Measurements from ENCODE around the gene EEF1G.

EEF1G gene

DNA sequence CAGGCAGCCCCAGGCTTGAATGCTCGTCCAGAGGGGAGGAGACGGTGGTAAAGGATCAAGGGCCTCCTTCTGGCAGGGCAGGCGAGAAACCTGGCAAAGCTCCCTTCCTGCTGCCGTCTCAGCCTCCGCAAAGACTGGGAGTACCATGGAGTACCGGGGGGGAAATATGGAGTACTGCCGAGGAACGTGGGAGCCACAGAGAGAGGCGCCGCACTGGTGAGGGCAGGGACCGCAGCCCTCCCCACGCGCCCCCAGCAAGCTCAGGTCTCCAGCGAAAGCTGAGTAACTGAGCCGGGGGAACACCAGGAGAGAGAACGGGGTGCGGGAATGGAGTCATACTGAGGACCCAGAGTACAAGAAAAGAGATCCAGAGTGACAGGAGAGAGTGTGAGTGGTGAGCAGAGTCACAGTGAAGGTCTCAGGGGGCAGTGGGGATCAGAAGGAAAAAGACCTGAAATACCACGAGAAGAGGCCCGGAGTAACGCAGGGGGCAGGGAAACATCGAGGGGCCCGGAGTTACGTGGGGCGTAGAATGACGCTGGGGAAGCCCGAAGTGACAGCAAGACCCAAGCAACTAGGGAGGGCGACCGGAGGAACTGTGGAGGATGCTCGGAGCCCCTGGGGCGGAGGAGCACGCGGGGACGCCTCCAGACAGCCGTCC lies 38.1 kb upstream of the EEF1G start:
- Histone ChIP-seq H3K4me3 (ENCODE audit: low read depth in 1 of 2, low read length in 2 of 2) (peak overlapping the region; percentile 72 to 90), H3K9me3 (ENCODE audit: control insufficient read depth in 1 of 2, low read length in 2 of 2) (no peaks in the 10 kb centered on the region), H3K36me3 (ENCODE audit: control insufficient read depth in 1 of 2, insufficient read depth in 2 of 2, low read length in 2 of 2) (peaks cover 23 to 24% of the 10 kb centered on the region in 2 donors), H3K4me1 (ENCODE audit: control insufficient read depth in 1 of 2, insufficient read depth in 2 of 2, low read length in 2 of 2) (peaks cover 5 to 18% of the 10 kb centered on the region in 2 donors), H3K27me3 (ENCODE audit: low read depth, low read length) (no peaks in the 10 kb centered on the region), H3K27ac (ENCODE audit: low read length) (peak overlapping the region; percentile 91)

DNA sequence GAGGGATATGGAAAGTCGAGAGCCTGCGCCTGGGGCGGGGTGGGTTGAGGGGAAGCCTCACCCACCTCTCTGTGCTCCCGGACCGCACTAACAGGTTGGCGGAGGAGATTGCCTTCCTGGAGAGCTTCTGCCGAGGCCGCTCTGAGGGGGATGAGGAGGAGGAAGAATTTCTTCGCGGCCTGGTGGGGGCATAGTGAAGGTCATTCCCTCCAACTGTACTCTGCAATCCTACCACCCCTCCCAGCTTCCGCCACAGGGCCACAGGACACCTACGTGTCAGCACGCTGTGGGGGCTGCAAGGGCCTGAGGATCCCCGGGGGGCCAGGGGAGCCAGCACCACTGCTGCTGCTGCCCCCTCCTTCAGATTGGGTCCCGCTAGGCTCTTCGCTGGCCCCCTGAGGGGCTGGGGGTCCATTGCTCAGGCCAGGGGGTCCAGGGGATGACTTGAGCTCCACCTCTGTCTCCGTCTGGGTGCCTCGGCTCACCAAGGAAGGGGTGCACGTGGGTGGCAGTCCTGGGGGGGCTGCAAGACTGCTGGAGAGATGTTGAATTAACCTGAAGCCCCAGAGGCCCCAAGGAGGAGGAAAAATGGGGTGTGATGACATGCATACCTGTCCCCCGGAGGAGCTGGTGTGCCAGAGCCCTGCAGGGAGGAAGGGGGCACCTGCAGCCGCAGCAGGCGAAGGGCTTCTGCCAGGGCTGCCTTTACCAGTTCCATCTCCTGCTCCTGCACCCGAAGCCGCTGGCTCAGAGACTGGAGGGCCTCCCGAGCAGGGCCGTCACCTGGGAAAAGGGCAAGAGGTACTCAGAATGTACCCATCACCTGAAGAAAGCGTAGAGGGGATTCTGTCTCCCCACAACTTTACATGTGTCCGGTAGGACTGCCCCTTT lies 37.4 kb upstream of the EEF1G start:
- H3K27ac ChIP-seq (ENCODE audit: low read length) = peak overlapping the region; percentile 91
- peak overlapping the region; percentile 72 to 90 for H3K4me3 ChIP-seq (ENCODE audit: low read depth in 1 of 2, low read length in 2 of 2)
- no peaks in the 10 kb centered on the region for H3K27me3 ChIP-seq (ENCODE audit: low read depth, low read length)
- H3K9me3 ChIP-seq (ENCODE audit: control insufficient read depth in 1 of 2, low read length in 2 of 2) = no peaks in the 10 kb centered on the region
- peaks cover 5 to 18% of the 10 kb centered on the region in 2 donors for H3K4me1 ChIP-seq (ENCODE audit: control insufficient read depth in 1 of 2, insufficient read depth in 2 of 2, low read length in 2 of 2)
- peaks cover 16 to 24% of the 10 kb centered on the region in 2 donors for H3K36me3 ChIP-seq (ENCODE audit: control insufficient read depth in 1 of 2, insufficient read depth in 2 of 2, low read length in 2 of 2)

DNA sequence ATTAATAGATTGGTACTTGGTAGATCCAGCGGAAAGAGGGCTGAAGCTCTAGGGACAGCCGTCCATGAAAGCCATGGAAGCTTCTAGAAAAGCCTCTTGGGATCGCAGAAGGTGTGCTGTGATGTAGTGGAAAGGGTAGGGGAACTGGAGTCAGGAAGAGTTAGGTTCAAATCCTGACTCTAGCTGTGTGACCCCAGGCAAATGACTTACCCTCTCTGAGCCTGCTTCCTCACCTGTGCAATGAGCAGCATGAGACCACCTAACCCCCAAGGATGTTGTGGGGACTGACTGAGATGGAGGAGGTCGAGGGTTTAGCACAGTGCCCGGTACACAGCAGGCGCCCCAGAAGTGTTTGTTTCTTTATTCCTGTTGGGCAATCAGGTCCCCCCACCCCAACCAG lies 36.7 kb upstream of the EEF1G start:
- Histone ChIP-seq H3K4me1 (ENCODE audit: control insufficient read depth in 1 of 2, insufficient read depth in 2 of 2, low read length in 2 of 2) (peaks cover 5 to 18% of the 10 kb centered on the region in 2 donors), H3K9me3 (ENCODE audit: control insufficient read depth in 1 of 2, low read length in 2 of 2) (no peaks in the 10 kb centered on the region), H3K4me3 (ENCODE audit: low read depth in 1 of 2, low read length in 2 of 2) (no peak overlapping the region), H3K27me3 (ENCODE audit: low read depth, low read length) (no peaks in the 10 kb centered on the region), H3K36me3 (ENCODE audit: control insufficient read depth in 1 of 2, insufficient read depth in 2 of 2, low read length in 2 of 2) (peaks cover 23 to 24% of the 10 kb centered on the region in 2 donors), H3K27ac (ENCODE audit: low read length) (no peak overlapping the region)

DNA sequence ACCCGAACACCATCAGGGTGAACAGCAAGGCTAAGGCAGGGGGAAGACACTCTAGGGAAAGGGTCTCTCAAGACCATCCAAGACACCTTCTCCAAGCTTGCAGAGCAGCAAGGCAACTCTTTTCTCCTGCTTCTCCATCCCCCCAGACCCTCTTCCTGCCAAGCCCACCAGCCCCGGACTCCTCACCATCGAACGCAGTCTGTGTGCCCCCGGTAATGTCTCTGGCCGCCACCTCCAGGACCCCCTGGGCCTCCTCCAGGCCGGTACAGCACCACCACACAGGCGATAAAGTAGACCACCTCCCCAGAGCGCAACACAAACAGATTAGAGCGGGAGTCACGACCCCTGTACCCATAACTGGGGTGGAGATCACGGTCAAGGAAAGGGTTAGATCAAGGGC lies 35.1 kb upstream of the EEF1G start:
- Histone ChIP-seq H3K4me1 (ENCODE audit: control insufficient read depth in 1 of 2, insufficient read depth in 2 of 2, low read length in 2 of 2) (peaks cover 5 to 18% of the 10 kb centered on the region in 2 donors), H3K27me3 (ENCODE audit: low read depth, low read length) (no peaks in the 10 kb centered on the region), H3K36me3 (ENCODE audit: control insufficient read depth in 1 of 2, insufficient read depth in 2 of 2, low read length in 2 of 2) (peaks cover 16 to 29% of the 10 kb centered on the region in 2 donors), H3K9me3 (ENCODE audit: control insufficient read depth in 1 of 2, low read length in 2 of 2) (no peaks in the 10 kb centered on the region), H3K4me3 (ENCODE audit: low read depth in 1 of 2, low read length in 2 of 2) (no peak overlapping the region), H3K27ac (ENCODE audit: low read length) (no peak overlapping the region)

DNA sequence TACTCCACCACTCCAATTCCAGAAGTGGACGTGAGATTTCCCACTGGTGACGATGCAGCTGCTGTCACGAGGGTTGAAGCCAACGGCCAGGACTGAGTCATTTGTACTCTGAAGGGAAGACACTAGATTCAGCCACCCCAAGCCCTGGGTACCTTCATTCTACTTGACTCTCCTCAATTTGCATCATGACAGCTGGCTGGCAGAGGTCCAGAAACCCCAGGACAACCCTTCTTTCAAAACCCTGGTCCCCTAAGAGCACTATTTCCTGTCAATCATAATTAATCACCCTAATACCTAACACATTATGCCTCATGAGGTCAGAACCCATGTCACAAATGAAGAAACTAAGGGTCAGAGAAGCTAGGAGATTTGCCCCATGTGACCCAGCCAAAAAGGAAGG lies 34.0 kb upstream of the EEF1G start:
- no peak overlapping the region for H3K4me3 ChIP-seq (ENCODE audit: low read depth in 1 of 2, low read length in 2 of 2)
- H3K27ac ChIP-seq (ENCODE audit: low read length) = no peak overlapping the region
- no peaks in the 10 kb centered on the region for H3K9me3 ChIP-seq (ENCODE audit: control insufficient read depth in 1 of 2, low read length in 2 of 2)
- no peaks in the 10 kb centered on the region for H3K27me3 ChIP-seq (ENCODE audit: low read depth, low read length)
- peaks cover 16 to 29% of the 10 kb centered on the region in 2 donors for H3K36me3 ChIP-seq (ENCODE audit: control insufficient read depth in 1 of 2, insufficient read depth in 2 of 2, low read length in 2 of 2)
- peaks cover 5 to 18% of the 10 kb centered on the region in 2 donors for H3K4me1 ChIP-seq (ENCODE audit: control insufficient read depth in 1 of 2, insufficient read depth in 2 of 2, low read length in 2 of 2)

DNA sequence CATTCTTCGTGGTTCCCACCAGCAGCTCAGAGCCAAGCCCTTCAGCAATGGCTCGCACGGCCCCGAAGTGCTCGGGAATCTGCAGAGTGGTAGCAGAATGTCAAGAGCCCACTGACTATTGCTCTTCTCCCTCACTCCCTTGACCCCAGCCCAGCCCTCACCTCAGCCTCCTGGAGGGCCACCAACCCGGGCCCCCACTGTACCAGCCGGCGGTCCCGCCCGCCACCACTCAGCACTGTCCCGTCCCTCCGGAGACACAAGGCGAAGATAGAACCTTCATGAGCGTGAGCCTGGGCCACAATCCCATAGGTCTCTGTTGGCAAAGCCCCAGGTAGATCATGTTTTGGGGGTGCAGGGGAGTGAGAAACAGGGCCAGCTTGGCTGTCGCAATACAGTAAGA lies 32.2 kb upstream of the EEF1G start:
- Histone ChIP-seq H3K4me3 (ENCODE audit: low read depth in 1 of 2, low read length in 2 of 2) (no peak overlapping the region), H3K36me3 (ENCODE audit: control insufficient read depth in 1 of 2, insufficient read depth in 2 of 2, low read length in 2 of 2) (peaks cover 16 to 36% of the 10 kb centered on the region in 2 donors)

DNA sequence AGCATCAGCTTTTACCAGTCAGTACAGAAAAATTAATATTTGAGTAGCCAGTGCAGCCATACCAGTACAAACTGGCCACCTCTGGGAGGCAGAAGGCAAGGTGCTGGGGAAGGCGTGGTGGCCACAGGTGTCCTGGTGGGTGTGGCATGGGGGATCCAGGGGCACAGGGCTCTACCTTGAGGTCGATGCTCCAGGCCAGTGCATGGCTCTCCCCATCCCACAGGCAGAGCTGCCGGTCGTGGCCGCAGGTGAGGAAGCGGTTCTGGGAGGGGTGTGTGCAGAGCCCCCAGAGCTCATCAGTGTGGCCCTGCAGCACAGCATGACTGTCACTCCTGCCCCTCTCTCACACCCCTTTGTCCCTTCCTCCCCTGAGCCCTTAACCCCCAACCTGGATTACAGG lies 31.8 kb upstream of the EEF1G start:
- no peak overlapping the region for H3K4me3 ChIP-seq (ENCODE audit: low read depth in 1 of 2, low read length in 2 of 2)
- H3K4me1 ChIP-seq (ENCODE audit: control insufficient read depth in 1 of 2, insufficient read depth in 2 of 2, low read length in 2 of 2) = peaks cover 3 to 19% of the 10 kb centered on the region in 2 donors
- no peak overlapping the region for H3K27ac ChIP-seq (ENCODE audit: low read length)
- no peaks in the 10 kb centered on the region for H3K9me3 ChIP-seq (ENCODE audit: control insufficient read depth in 1 of 2, low read length in 2 of 2)
- peaks cover 15 to 37% of the 10 kb centered on the region in 2 donors for H3K36me3 ChIP-seq (ENCODE audit: control insufficient read depth in 1 of 2, insufficient read depth in 2 of 2, low read length in 2 of 2)
- no peaks in the 10 kb centered on the region for H3K27me3 ChIP-seq (ENCODE audit: low read depth, low read length)

More for the DNA sequence above, 32.2 kb upstream of the EEF1G start:
- H3K27me3 ChIP-seq (ENCODE audit: low read depth, low read length) = no peaks in the 10 kb centered on the region
- peaks cover 0 to 18% of the 10 kb centered on the region in 2 donors for H3K4me1 ChIP-seq (ENCODE audit: control insufficient read depth in 1 of 2, insufficient read depth in 2 of 2, low read length in 2 of 2)
- H3K27ac ChIP-seq (ENCODE audit: low read length) = no peak overlapping the region
- H3K9me3 ChIP-seq (ENCODE audit: control insufficient read depth in 1 of 2, low read length in 2 of 2) = no peaks in the 10 kb centered on the region

DNA sequence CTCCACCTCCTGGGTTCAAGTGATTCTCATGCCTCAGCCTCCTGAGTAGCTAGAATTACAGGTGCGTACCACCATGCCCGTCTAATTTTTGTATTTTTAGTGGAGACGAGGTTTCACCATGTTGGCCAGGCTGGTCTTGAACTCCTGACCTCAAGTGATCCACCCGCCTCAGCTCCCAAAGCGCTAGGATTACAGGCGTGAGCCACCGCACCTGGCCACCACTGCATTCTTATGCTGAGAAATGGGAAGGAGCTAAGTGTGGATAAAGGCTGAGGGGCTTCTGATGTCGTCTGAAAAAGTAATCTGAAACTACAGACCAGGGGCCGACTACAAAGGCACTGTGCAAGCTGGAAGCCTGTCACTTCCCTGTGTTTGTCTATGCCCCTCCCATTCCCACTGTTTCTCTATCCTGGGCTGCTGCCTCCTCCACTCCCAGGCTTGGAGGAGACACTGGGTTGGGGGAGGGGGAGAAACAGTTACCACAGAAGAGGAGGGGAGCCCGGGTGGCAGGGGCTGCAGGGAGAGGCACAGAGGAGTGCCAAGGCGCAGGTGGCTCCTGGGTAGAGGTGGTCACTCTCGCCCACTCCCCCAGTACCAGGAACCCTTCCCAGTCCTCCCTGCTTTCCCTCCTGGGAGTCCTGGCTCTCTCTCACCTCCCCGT lies 30.9 kb upstream of the EEF1G start:
- H3K4me3 ChIP-seq (ENCODE audit: low read depth in 1 of 2, low read length in 2 of 2) = no peak overlapping the region
- H3K9me3 ChIP-seq (ENCODE audit: control insufficient read depth in 1 of 2, low read length in 2 of 2) = no peaks in the 10 kb centered on the region
- H3K36me3 ChIP-seq (ENCODE audit: control insufficient read depth in 1 of 2, insufficient read depth in 2 of 2, low read length in 2 of 2) = peaks cover 12 to 37% of the 10 kb centered on the region in 2 donors
- peaks cover 12 to 28% of the 10 kb centered on the region in 2 donors for H3K4me1 ChIP-seq (ENCODE audit: control insufficient read depth in 1 of 2, insufficient read depth in 2 of 2, low read length in 2 of 2)
- H3K27me3 ChIP-seq (ENCODE audit: low read depth, low read length) = no peaks in the 10 kb centered on the region
- H3K27ac ChIP-seq (ENCODE audit: low read length) = no peak overlapping the region

DNA sequence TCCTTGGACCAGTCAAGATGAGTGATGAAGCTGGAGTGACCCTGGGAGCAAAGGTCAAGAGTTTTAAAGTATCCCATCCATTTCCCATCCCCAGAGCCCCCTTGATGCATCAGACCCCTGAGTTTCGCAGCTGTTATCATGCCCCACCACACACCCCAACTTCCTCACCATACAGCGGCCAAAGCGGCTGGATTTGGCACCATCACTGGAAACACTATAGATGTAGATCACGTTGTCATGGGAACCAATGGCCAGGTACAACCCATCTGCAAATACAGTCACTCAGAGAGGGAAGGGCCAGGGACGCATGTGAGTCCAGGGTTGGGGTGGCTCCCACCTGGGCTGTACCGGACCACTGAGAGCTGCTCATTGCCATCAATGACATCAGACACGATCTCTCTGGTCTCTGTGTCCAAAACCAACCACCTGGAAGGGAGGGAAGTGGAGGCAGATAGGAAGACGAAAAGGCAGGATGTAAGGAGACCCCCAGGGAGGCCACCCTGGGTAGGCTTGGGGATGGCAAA lies 30.1 kb upstream of the EEF1G start:
- Histone ChIP-seq H3K36me3 (ENCODE audit: control insufficient read depth in 1 of 2, insufficient read depth in 2 of 2, low read length in 2 of 2) (peaks cover 12 to 35% of the 10 kb centered on the region in 2 donors), H3K27me3 (ENCODE audit: low read depth, low read length) (no peaks in the 10 kb centered on the region), H3K9me3 (ENCODE audit: control insufficient read depth in 1 of 2, low read length in 2 of 2) (no peaks in the 10 kb centered on the region), H3K4me1 (ENCODE audit: control insufficient read depth in 1 of 2, insufficient read depth in 2 of 2, low read length in 2 of 2) (peaks cover 19 to 35% of the 10 kb centered on the region in 2 donors), H3K4me3 (ENCODE audit: low read depth in 1 of 2, low read length in 2 of 2) (no peak overlapping the region), H3K27ac (ENCODE audit: low read length) (no peak overlapping the region)

DNA sequence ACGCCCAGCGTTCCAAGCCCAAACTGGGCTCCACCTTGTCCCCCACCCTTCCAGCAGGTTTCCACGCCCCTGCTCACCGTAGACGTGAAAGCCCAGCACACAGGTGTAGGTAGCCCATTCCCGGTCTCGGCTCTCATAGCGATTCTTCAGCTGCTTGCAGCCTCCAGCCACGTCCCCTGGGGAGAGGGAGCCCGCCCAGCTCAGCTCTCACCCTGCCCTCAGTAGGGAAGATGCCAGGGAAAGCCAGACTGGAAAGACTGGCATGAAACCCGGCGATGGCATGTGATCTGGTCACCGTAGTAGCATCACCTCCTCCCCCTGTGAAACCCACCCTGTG lies 29.3 kb upstream of the EEF1G start:
- no peaks in the 10 kb centered on the region for H3K9me3 ChIP-seq (ENCODE audit: control insufficient read depth in 1 of 2, low read length in 2 of 2)
- H3K4me3 ChIP-seq (ENCODE audit: low read depth in 1 of 2, low read length in 2 of 2) = peak overlapping the region; percentile 89 to 93
- H3K4me1 ChIP-seq (ENCODE audit: control insufficient read depth in 1 of 2, insufficient read depth in 2 of 2, low read length in 2 of 2) = peaks cover 23 to 42% of the 10 kb centered on the region in 2 donors
- peaks cover 11 to 34% of the 10 kb centered on the region in 2 donors for H3K36me3 ChIP-seq (ENCODE audit: control insufficient read depth in 1 of 2, insufficient read depth in 2 of 2, low read length in 2 of 2)
- no peaks in the 10 kb centered on the region for H3K27me3 ChIP-seq (ENCODE audit: low read depth, low read length)
- H3K27ac ChIP-seq (ENCODE audit: low read length) = no peak overlapping the region

Measured in muscle layer of duodenum (tissue), 2 donors.